KMS-11 (cell line): Measurements from ENCODE around the gene TMEM184B.

Experiments used
- H2AFZ ChIP-seq: fragments of 200-600 bp; sonication (generic); 2 replicates; pipeline ENCODE4 v1.6.1; 2016; ENCODE audit warnings: antibody characterized with exemption, mixed run types, low read depth
- H3K27ac ChIP-seq: fragments of 200-600 bp; sonication (generic); 2 replicates; pipeline ENCODE4 v1.6.1; 2016; ENCODE audit warnings: mild to moderate bottlenecking, mixed run types
- H3K27me3 ChIP-seq: fragments of 200-600 bp; sonication (generic); 2 replicates; pipeline ENCODE4 v1.6.1; 2017; ENCODE audit warnings: mild to moderate bottlenecking, low read depth, mixed run types, moderate library complexity; ENCODE audit not compliant: insufficient read depth
- H3K36me3 ChIP-seq: fragments of 200-600 bp; sonication (generic); 2 replicates; pipeline ENCODE4 v1.6.1; 2017; ENCODE audit warnings: mild to moderate bottlenecking, mixed run types; ENCODE audit not compliant: insufficient read depth
- H3K4me1 ChIP-seq: fragments of 200-600 bp; sonication (generic); 2 replicates; pipeline ENCODE4 v1.6.1; 2016; ENCODE audit warnings: mild to moderate bottlenecking, low read depth, mixed run types; ENCODE audit not compliant: poor library complexity, severe bottlenecking
- H3K4me2 ChIP-seq: fragments of 200-600 bp; sonication (generic); 2 replicates; pipeline ENCODE4 v1.7.0; 2016; ENCODE audit warnings: mild to moderate bottlenecking, mixed run types
- H3K4me3 ChIP-seq: fragments of 200-600 bp; sonication (generic); IDR thresholded peaks from 2 replicates; pipeline ENCODE4 v1.6.1; 2017; ENCODE audit warnings: low read depth, low read length, mixed read lengths; ENCODE audit not compliant: insufficient read depth
- H3K79me2 ChIP-seq: fragments of 200-600 bp; sonication (generic); 2 replicates; pipeline ENCODE4 v1.6.1; 2016; ENCODE audit warnings: low read depth, mixed run types; ENCODE audit not compliant: insufficient read depth
- H3K9ac ChIP-seq: fragments of 200-600 bp; sonication (generic); 2 replicates; pipeline ENCODE4 v1.6.1; 2016; ENCODE audit warnings: mild to moderate bottlenecking, mixed run types
- H4K20me1 ChIP-seq: fragments of 200-600 bp; sonication (generic); 2 replicates; pipeline ENCODE4 v1.6.1; 2016; ENCODE audit warnings: mild to moderate bottlenecking, mixed run types; ENCODE audit not compliant: insufficient read depth
- TF ChIP-seq, protein P1 (sequence below): fragments of 200-600 bp; sonication (generic); conservative IDR thresholded peaks from 2 replicates; pipeline ENCODE4 v1.6.1; 2017; ENCODE audit warnings: low read depth, mild to moderate bottlenecking, antibody characterized with exemption, low read length, moderate library complexity, mixed read lengths

TMEM184B gene

DNA sequence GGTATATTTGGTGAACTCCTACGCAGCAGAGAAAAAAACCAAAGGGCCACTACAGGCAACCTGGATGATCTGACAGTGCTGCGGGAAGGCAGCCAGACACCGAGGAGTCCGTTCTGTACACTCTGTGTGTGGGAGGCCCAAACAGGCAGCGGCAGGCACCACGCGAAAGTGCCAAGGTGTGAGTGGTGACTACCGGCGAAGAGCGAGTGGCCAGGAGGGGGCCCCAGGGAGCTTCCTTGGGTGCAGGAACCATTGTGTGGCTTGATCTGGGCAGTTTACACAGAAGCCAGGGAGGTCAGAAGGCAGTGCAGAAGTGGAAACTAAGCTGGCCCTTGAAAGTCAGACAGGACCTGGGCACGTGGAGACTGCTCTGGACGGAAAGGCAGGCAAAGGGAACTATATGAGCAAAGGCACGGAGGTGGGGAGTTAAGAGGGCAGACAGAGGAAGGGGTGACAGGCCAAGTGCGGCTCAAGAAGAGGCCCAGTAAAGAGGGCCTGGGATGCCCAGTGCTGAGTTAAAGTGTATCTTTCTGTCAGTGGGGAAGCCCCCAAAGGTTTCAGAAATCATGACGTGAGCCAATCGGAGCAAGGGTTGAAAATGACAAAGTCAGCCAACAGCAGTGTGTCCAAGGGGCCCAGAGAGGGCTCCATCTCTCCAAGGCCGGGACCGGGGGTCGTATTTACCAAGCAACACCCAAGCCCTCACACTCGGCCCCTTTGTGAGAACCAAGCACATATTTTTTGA lies 10.6 kb downstream of the TMEM184B start:
- no peak overlapping the region for H2AFZ ChIP-seq
- no peaks in the 10 kb centered on the region for H4K20me1 ChIP-seq
- H3K27me3 ChIP-seq, result no peaks in the 10 kb centered on the region
- no peak overlapping the region for H3K9ac ChIP-seq
- H3K79me2 ChIP-seq, result peaks cover 16% of the 10 kb centered on the region; the same call in 1 of the 2 replicates
- no peak overlapping the region for H3K4me3 ChIP-seq
- no peak overlapping the region for H3K27ac ChIP-seq
- peaks cover 41% of the 10 kb centered on the region for H3K4me1 ChIP-seq
- no peak overlapping the region for H3K4me2 ChIP-seq
- no peaks in the 10 kb centered on the region for H3K36me3 ChIP-seq
- TF ChIP-seq, protein P1, sequence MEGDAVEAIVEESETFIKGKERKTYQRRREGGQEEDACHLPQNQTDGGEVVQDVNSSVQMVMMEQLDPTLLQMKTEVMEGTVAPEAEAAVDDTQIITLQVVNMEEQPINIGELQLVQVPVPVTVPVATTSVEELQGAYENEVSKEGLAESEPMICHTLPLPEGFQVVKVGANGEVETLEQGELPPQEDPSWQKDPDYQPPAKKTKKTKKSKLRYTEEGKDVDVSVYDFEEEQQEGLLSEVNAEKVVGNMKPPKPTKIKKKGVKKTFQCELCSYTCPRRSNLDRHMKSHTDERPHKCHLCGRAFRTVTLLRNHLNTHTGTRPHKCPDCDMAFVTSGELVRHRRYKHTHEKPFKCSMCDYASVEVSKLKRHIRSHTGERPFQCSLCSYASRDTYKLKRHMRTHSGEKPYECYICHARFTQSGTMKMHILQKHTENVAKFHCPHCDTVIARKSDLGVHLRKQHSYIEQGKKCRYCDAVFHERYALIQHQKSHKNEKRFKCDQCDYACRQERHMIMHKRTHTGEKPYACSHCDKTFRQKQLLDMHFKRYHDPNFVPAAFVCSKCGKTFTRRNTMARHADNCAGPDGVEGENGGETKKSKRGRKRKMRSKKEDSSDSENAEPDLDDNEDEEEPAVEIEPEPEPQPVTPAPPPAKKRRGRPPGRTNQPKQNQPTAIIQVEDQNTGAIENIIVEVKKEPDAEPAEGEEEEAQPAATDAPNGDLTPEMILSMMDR, result peak; percentile 39; the same call in 1 of the 2 replicates

DNA sequence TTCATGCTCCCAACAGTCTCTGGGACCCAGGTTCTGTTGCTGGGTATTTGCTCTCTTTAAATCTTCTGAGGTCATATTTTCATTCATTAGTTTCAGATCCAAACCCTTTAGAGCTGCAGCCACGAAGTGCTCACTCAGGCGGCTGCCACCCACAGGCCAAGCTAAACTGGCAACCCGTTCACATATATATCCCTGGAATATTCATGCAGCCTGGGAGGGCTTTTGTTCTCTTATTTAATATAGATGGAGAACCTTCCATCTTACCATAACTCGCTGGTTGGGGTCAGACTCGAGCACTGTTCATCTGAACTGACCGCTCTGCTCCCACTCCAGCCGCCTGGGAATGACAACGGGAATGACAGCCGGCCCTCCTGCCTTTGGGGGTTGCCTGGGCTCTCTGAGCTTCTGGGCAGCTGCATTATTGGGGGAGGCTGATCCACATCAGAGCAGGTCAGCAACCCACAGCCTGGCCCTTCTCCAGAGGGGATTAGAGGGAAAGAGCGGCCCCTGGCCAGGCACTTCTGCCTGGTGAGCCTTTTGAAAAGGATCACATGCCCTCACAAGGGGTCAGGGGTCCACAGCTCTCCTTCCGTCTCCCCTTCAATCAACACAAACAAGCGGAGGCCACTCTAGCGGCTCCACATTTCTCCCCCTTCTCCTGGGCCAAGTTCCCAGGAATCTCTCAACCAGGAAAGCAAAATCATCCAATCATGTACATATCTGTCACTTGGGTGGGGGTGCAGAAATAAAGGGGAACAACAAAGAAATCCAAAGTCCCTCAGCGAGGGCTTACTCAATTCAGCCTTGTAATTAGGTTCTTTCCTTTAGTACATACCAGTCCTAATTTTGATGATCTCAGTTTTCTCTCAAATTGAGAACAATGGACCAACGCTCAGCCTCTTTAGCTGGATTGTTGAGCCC lies 11.8 kb downstream of the TMEM184B start:
- Histone ChIP-seq H3K27ac (peak overlapping the region; percentile 75), H3K4me1 (peaks cover 42% of the 10 kb centered on the region), H4K20me1 (no peaks in the 10 kb centered on the region), H3K79me2 (peaks cover 20% of the 10 kb centered on the region; the same call in 1 of the 2 replicates), H3K36me3 (no peaks in the 10 kb centered on the region), H3K27me3 (no peaks in the 10 kb centered on the region), H3K9ac (peak overlapping the region; percentile 45; the same call in 1 of the 2 replicates), H3K4me2 (peak overlapping the region; percentile 52), H2AFZ (peak overlapping the region; percentile 41; the same call in 1 of the 2 replicates), H3K4me3 (no peak overlapping the region)
- TF ChIP-seq, protein P1, result peak; percentile 30; the same call in 1 of the 2 replicates

DNA sequence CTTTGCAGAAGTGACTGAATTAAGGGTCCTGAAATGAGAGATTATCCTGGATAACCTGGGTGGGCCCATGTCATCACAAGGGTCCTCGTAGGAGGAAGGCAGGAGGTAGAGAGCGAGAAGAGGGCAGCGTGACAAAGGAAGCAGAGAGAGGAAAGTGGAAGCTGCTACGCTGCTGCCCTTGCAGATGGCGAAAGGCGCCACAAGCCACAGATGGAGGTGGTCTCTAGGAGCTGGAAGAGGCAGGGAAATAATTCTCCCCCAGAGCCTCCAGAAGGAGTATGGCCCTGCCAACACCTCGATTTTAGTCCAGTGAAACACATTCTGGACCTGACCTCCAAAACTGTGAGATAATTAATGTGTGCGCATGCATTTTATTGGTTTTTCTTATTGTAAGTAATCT lies 13.4 kb downstream of the TMEM184B start:
- Histone ChIP-seq H4K20me1 (no peaks in the 10 kb centered on the region), H3K27me3 (no peaks in the 10 kb centered on the region), H2AFZ (no peak overlapping the region), H3K9ac (no peak overlapping the region; the same call in 1 of the 2 replicates), H3K27ac (peak overlapping the region; percentile 75; the same call in 1 of the 2 replicates), H3K4me2 (peak overlapping the region; percentile 52; the same call in 1 of the 2 replicates), H3K79me2 (peaks cover 26% of the 10 kb centered on the region; the same call in 1 of the 2 replicates), H3K4me1 (peaks cover 42% of the 10 kb centered on the region), H3K36me3 (no peaks in the 10 kb centered on the region), H3K4me3 (no peak overlapping the region)
- TF ChIP-seq, protein P1, result no peak

DNA sequence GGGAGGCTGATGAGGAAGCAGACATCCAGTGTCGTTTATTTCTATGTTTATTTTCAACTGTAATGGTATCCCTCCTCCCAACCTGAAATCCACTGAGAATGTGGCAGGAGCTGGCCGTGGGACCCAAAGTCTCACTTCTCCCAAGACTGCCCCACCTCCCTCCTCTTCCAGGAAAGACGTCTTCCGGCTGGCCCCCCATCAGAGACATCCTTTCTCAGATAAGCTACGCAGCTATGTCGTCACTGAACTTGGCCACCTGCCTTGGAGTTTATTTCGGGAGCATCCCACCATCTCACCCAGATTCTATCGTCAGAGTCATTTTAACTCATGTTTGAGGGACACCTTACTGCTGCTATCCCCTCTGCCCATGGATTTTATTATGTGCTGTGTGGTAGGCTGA lies 13.9 kb downstream of the TMEM184B start:
- no peaks in the 10 kb centered on the region for H3K27me3 ChIP-seq
- no peak overlapping the region for H3K27ac ChIP-seq
- no peaks in the 10 kb centered on the region for H3K36me3 ChIP-seq
- H2AFZ ChIP-seq, result no peak overlapping the region
- H3K4me1 ChIP-seq, result peaks cover 42% of the 10 kb centered on the region
- TF ChIP-seq, protein P1, result no peak
- no peaks in the 10 kb centered on the region for H4K20me1 ChIP-seq
- H3K9ac ChIP-seq, result no peak overlapping the region
- H3K4me2 ChIP-seq, result no peak overlapping the region
- no peak overlapping the region for H3K4me3 ChIP-seq
- peaks cover 26% of the 10 kb centered on the region; the same call in 1 of the 2 replicates for H3K79me2 ChIP-seq
